WI38 (cell line): ENCODE measurements around the gene NMD3.

Experiments used
- H3K4me3 ChIP-seq: 2 replicates; pipeline ENCODE4 v1.5.1; 2011; ENCODE audit warnings: low read depth, mild to moderate bottlenecking, control low read depth, low read length
- TF ChIP-seq, protein P1 (sequence below): IDR thresholded peaks from 2 replicates; pipeline ENCODE4 v1.5.1; 2012; ENCODE audit warnings: low read depth, mild to moderate bottlenecking, control low read depth, low read length

The NMD3 gene

GRCh38 chr3:161252143-161252542 is 31.0 kb downstream of the NMD3 start:
- TF ChIP-seq, protein P1, sequence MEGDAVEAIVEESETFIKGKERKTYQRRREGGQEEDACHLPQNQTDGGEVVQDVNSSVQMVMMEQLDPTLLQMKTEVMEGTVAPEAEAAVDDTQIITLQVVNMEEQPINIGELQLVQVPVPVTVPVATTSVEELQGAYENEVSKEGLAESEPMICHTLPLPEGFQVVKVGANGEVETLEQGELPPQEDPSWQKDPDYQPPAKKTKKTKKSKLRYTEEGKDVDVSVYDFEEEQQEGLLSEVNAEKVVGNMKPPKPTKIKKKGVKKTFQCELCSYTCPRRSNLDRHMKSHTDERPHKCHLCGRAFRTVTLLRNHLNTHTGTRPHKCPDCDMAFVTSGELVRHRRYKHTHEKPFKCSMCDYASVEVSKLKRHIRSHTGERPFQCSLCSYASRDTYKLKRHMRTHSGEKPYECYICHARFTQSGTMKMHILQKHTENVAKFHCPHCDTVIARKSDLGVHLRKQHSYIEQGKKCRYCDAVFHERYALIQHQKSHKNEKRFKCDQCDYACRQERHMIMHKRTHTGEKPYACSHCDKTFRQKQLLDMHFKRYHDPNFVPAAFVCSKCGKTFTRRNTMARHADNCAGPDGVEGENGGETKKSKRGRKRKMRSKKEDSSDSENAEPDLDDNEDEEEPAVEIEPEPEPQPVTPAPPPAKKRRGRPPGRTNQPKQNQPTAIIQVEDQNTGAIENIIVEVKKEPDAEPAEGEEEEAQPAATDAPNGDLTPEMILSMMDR: no peak
- no peak overlapping the region for H3K4me3 ChIP-seq

DNA sequence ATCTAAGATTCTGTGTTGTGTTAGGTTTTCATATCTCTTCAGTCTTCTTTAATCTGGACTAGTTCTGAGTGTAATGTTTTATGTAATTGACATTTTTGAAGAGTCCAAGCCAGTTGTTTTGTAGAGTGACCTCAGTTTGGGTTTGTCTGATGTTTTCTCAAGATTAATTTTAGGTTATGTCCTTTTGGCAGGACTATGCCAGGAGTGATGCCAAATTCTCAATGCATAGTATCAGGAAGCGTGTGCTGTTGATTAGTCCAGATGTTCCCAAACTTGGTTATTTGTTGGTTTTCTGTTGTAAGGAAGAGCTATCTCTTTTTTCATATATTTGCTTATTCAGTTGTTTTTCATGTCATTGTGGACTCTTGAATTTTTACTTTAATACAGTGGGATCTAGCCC is 32.6 kb downstream of the NMD3 start:
- no peak overlapping the region for H3K4me3 ChIP-seq
- TF ChIP-seq, protein P1: no peak

- TF ChIP-seq, protein P1: no peak
- H3K4me3 ChIP-seq: no peak overlapping the region
Observed at GRCh38 chr3:161254861-161255260, 33.8 kb downstream of the NMD3 start.

- H3K4me3 ChIP-seq: no peak overlapping the region
Observed at GRCh38 chr3:161263057-161263456, 41.9 kb downstream of the NMD3 start.

GRCh38 chr3:161264852-161265251 is 43.7 kb downstream of the NMD3 start:
- TF ChIP-seq, protein P1: no peak
- H3K4me3 ChIP-seq: no peak overlapping the region

More at GRCh38 chr3:161263057-161263456, 41.9 kb downstream of the NMD3 start:
- TF ChIP-seq, protein P1: no peak

DNA sequence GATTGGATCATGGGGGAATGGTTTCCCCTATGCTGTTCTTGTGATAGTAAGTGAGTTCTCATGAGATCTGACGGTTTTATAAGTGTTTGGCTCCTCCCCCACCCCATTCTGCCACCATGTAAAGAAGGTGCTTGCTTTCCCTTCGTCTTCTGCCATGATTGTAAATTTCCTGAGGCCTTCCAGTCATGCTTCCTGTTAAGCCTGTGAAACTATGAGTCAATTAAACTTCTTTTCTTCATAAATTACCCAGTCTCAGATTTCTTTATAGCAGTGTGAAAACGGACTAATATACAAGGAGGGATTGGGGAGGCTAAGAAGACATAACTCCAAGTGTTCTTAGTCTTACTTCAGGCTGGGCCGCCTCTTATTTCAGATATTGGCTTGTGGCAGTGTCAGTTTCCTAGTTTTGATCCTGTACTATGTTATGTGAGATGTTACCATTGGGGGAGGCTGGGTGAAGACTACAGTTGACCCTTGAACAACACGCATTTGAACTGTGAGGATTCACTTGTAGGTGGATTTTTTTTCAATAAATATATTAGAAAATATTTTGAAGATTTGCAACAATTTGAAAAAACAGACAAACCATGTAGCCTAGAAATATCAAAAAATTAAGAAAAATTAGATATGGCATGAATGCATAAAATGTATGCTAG is 44.9 kb downstream of the NMD3 start:
- no peak overlapping the region for H3K4me3 ChIP-seq
- TF ChIP-seq, protein P1: no peak

DNA sequence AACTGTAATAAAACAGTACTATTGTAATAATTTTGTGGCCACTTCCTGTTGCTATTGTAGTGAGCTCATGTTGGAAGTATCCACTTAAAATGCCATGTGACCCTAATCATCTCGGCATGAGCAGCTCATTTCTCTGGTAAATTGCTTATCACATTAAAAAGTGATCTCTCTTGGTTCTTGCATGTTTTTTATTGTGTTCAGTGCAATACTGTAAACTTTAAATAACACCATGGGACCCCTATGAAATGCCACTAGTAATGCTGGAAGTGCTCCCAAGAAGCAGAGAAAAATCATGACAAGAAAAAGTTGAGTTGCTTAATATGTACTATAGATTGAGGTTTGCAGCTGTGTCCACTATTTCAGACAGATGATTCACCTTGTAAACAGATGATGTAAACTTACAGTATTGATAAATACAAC is 45.6 kb downstream of the NMD3 start:
- TF ChIP-seq, protein P1: no peak
- H3K4me3 ChIP-seq: no peak overlapping the region
